NT2/D1 (cell line): ENCODE data around the gene ROR2.

Experiments
- DNase-seq: peaks from one replicate; pipeline ENCODE4 v3.0.0-alpha.2; 2011; ENCODE audit warnings: low read depth, low spot score
- H3K27me3 ChIP-seq: 2 replicates; pipeline ENCODE4 v1.6.0; 2011; ENCODE audit warnings: mild to moderate bottlenecking; ENCODE audit not compliant: insufficient read length, insufficient read depth
- H3K36me3 ChIP-seq: 2 replicates; pipeline ENCODE4 v1.6.1; 2011; ENCODE audit warnings: mild to moderate bottlenecking, low read length, mixed read lengths; ENCODE audit not compliant: insufficient read depth, insufficient read length
- H3K4me1 ChIP-seq: 2 replicates; pipeline ENCODE4 v1.5.1; 2011; ENCODE audit not compliant: insufficient read depth, insufficient read length
- H3K4me3 ChIP-seq: 2 replicates; pipeline ENCODE4 v1.5.1; 2011; ENCODE audit warnings: low read depth; ENCODE audit not compliant: insufficient read length
- H3K9ac ChIP-seq: 2 replicates; pipeline ENCODE4 v1.6.0; 2011; ENCODE audit warnings: low read depth; ENCODE audit not compliant: insufficient read length
- H3K9me3 ChIP-seq: 2 replicates; pipeline ENCODE4 v1.5.1; 2011; ENCODE audit warnings: mild to moderate bottlenecking, low read length; ENCODE audit not compliant: insufficient read depth
- SUZ12 ChIP-seq: IDR thresholded peaks from 2 replicates; pipeline ENCODE4 v1.6.1; 2011; ENCODE audit not compliant: insufficient read length, insufficient read depth; ENCODE audit errors: extremely low read depth
- YY1 ChIP-seq: IDR thresholded peaks from 2 replicates; pipeline ENCODE4 v1.6.1; 2011; ENCODE audit not compliant: insufficient read length, insufficient read depth
- ZNF274 ChIP-seq: IDR thresholded peaks from 2 replicates; pipeline ENCODE4 v1.6.1; 2011; ENCODE audit warnings: mild to moderate bottlenecking, low read depth, low read length

The ROR2 gene

DNA sequence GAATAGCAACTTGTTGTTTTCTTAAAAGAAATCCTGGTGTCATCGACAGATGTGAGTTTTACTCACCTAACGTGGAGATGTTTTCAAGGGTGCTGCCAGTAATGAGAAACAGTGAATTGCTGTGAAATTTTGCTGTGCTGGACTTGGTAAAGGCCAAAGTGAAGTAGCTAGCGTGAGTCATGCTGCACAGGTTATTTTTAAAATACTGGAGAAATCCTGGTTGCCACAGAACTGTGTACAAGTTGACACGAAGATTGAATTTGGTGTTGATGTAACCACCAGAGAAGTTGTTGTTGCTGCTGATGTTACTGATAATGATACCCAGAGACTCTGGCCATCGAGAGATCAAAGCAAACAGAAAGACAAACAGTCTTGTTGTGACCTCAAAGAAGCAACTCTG lies 338.4 kb downstream of the ROR2 start:
- Histone ChIP-seq H3K9ac (no peak overlapping the region), H3K4me1 (no peaks in the 10 kb centered on the region), H3K36me3 (no peaks in the 10 kb centered on the region), H3K4me3 (no peak overlapping the region), H3K9me3 (no peaks in the 10 kb centered on the region), H3K27me3 (no peaks in the 10 kb centered on the region)
- DNase-seq: no peak
- TF ChIP-seq SUZ12 (no peak), ZNF274 (no peak), YY1 (no peak)

DNA sequence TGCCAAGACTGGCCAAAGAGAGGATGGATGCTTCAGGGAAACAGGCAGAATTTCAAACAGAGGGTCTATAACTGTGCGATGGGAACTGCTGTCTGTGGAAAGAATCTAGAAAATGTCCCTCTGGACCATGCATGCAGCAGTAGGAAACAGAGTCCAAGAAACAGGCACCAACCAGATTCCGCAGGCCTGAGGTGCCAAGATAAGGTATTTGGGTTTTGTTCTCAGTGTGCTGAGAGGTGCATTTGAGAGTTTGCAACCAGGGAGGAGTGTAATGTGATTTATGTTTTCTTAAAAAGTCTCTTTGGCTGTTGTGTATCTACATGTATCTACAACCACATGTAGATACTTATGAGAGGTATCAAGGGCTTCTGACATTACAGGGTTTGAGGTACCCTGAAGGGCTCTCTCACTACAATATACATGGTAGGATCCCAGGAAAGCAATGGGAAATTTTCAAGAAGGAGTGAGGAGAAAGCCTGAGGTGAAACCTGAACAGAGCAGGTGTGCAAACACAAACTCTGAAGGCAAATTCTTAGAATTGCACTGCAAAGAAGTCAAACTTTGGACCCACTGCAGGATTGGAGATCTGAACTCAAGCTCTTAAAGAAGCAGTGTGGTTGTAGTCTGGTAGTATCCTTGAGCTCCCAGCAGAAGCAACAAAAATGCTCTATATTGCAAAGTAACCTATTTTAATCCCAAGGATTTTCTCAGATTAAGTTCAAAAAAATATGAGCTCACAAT lies 343.6 kb downstream of the ROR2 start:
- Histone ChIP-seq H3K36me3 (no peaks in the 10 kb centered on the region), H3K9ac (no peak overlapping the region), H3K4me1 (no peaks in the 10 kb centered on the region), H3K27me3 (no peaks in the 10 kb centered on the region), H3K4me3 (no peak overlapping the region), H3K9me3 (no peaks in the 10 kb centered on the region)
- no peak for DNase-seq
- TF ChIP-seq YY1 (no peak), ZNF274 (no peak), SUZ12 (no peak)

DNA sequence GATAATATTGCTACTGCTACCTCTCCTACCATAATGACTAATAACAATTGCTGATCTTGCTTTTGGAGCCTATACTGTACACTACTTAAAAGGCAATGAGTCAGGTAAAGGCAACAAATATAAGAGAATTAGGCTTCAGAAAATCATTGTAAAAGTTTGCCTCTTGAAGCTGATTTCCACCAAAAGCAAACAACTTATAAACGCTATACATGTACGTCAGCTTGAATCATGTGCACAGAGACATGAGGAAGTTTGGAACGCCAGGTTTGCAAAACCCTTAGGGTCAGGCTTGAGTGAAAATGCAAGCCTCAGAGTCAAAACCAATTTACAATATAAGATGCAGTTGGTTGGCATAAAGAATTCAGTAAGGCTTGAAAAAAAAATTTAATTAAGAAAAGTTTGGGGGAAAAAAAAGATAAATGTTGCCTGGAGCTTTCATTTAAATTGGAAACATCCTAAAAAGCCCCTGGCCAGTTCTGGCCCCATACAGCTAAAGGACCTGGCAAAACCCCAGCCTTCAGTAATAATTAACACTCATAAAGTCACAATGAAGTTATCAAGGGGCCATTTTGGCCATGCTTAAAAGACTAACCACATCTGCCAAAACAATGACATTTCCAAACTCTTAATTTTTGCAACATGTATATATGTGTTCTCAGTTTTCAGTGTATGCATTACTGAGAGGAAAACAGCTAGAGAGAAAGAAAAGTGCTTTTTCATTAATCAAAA lies 345.4 kb downstream of the ROR2 start:
- Histone ChIP-seq H3K4me1 (no peaks in the 10 kb centered on the region), H3K9ac (no peak overlapping the region), H3K4me3 (no peak overlapping the region), H3K36me3 (no peaks in the 10 kb centered on the region), H3K9me3 (no peaks in the 10 kb centered on the region), H3K27me3 (no peaks in the 10 kb centered on the region)
- DNase-seq: no peak
- TF ChIP-seq YY1 (no peak), SUZ12 (no peak)

DNA sequence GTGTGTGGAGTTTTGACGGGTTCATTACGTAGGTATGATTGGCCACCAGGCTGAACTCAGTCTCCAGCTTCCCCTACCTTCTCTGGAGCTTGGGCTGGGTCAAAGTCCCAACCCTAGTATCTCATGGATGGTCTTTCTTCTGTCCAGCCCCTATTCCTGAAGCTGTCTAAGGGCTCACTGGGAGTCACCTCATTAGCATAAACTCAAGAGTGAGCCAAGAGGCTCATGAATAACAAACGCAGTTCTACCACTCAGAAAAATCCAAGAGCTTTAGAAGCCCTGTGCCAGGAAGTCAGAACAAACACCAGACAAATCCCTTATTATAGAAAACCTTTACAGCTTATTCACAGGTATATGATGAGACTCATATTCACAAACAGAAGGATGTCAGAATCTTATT lies 346.1 kb downstream of the ROR2 start:
- H3K4me3 ChIP-seq: no peak overlapping the region
- TF ChIP-seq ZNF274 (no peak), SUZ12 (no peak), YY1 (no peak)
- no peak overlapping the region for H3K9ac ChIP-seq
- DNase-seq: peak; percentile 2
- H3K9me3 ChIP-seq: no peaks in the 10 kb centered on the region
- no peaks in the 10 kb centered on the region for H3K4me1 ChIP-seq
- no peaks in the 10 kb centered on the region for H3K36me3 ChIP-seq
- no peaks in the 10 kb centered on the region for H3K27me3 ChIP-seq

DNA sequence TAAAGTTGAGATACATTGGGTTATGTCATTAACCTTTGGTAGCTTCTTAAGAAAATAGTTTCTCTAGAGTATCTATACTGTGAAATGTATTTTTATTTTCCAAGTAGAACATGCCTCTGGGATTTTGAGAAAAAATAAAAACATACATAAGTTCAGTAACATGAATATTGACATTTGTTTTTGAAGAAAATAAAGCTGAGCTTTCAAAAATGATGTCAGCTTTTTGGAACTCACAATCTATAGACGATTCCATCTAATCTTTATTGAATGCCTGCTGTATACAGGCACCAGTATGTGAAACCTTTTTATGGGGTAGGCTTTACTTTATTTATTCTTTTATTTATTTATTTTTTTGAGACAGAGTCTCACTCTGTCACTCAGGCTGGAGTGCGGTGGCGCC lies 350.5 kb downstream of the ROR2 start:
- Histone ChIP-seq H3K9ac (no peak overlapping the region), H3K36me3 (no peaks in the 10 kb centered on the region), H3K4me1 (no peaks in the 10 kb centered on the region), H3K4me3 (no peak overlapping the region), H3K27me3 (no peaks in the 10 kb centered on the region), H3K9me3 (no peaks in the 10 kb centered on the region)
- no peak for DNase-seq
- TF ChIP-seq SUZ12 (no peak), ZNF274 (no peak), YY1 (no peak)

DNA sequence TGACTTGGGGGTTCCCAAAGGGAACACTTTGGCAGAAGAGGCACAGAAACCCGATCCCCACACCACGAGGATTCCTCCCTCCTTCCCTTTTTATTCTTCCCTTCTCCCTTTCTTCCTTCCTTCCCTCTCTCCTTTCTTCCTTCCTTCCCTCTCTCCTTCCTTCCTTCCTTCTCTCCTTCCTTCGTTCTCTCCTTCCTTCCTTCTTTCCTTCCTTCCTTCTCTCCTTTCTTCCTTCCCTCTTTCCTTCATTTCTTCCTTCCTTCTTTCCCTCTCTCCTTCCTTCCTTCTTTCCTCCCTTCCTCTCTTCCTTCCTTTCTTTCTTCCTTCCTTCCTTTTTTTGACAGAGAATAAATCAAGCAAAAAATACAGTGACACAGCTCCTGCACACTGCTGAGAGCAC lies 358.4 kb downstream of the ROR2 start:
- TF ChIP-seq SUZ12: no peak
- TF ChIP-seq YY1: no peak
- no peak for TF ChIP-seq ZNF274
- H3K4me3 ChIP-seq: no peak overlapping the region

DNA sequence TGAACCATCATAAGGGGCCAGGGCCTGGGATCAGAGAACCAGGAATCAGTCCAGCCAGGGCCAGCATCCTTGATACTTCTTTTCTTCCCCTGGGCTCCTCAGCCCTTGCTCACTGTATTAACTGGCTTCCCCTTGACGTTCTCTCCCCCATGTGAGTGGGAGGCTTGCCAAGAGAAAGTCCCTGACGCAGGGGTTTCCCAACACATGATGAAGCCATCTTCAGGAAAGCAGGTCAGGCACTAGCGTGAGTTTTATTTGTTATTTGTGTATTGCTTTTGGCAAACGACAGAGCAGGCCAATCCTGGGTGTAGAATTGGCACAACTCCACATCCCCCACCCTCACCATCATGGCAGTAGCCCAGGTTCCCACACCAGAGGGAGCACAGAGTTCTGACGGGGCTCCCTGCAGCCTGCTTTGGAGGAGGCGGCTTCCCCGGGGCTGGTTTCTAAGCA lies 360.9 kb downstream of the ROR2 start:
- no peaks in the 10 kb centered on the region for H3K27me3 ChIP-seq
- no peaks in the 10 kb centered on the region for H3K4me1 ChIP-seq
- H3K36me3 ChIP-seq: no peaks in the 10 kb centered on the region
- TF ChIP-seq YY1: no peak
- TF ChIP-seq ZNF274: no peak
- TF ChIP-seq SUZ12: no peak
- H3K9ac ChIP-seq: no peak overlapping the region
- no peak overlapping the region for H3K4me3 ChIP-seq
- H3K9me3 ChIP-seq: no peaks in the 10 kb centered on the region
- no peak for DNase-seq

More for the DNA sequence above, 358.4 kb downstream of the ROR2 start:
- no peaks in the 10 kb centered on the region for H3K4me1 ChIP-seq
- no peaks in the 10 kb centered on the region for H3K36me3 ChIP-seq
- H3K27me3 ChIP-seq: no peaks in the 10 kb centered on the region
- H3K9ac ChIP-seq: no peak overlapping the region
- DNase-seq: no peak
- H3K9me3 ChIP-seq: no peaks in the 10 kb centered on the region

- no peak for TF ChIP-seq ZNF274
- no peak for TF ChIP-seq SUZ12
- TF ChIP-seq YY1: no peak
- no peaks in the 10 kb centered on the region for H3K36me3 ChIP-seq
- H3K9me3 ChIP-seq: no peaks in the 10 kb centered on the region
- H3K4me1 ChIP-seq: no peaks in the 10 kb centered on the region
- H3K27me3 ChIP-seq: no peaks in the 10 kb centered on the region
- no peak for DNase-seq
- no peak overlapping the region for H3K4me3 ChIP-seq
- H3K9ac ChIP-seq: no peak overlapping the region
These were observed 363.7 kb downstream of the ROR2 start for GRCh38 chr9:91586282-91586681.
